Stimulated activated CD8-positive, alpha-beta memory T cell treated with anti-CD3 and anti-CD28 coated beads, Interleukin-2, amount 100 ng/mL, for 48 hours (primary cell): Measurements from ENCODE around the gene ABHD8.
A peak's percentile ranks its signal among the peaks of the same experiment; 100 is the strongest.
"Not testable (repeated sequence)": the region's sequence is repeated elsewhere in the genome, so short reads cannot be mapped to it uniquely, and the experiment has no call there.

Source experiments
- DNase-seq, 2 donors: peaks; one replicate each; pipeline ENCODE4 v3.0.0-alpha.2; 2020; ENCODE audit warnings: low read depth in 2 of 2

ABHD8 gene

DNA sequence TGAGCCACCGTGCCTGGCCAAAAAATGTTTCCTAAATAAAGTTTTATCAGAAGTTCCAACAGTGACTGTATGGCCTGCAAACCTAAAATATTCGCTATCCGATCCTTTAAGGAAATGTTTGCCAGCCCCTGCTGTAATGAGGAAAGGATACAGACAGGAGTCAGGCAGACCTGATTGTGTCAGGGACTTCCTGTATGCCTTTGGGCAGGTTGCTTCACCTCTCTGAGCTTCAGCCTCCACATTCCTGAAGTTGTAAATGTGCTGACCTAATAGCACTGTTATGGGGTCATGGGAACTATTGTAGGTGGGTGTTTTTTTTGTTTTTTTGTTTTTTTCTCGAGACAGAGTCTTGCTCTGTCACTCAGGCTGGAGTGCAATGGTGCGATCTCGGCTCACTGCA lies 6.2 kb downstream of the ABHD8 start:
- DNase-seq = no peak

DNA sequence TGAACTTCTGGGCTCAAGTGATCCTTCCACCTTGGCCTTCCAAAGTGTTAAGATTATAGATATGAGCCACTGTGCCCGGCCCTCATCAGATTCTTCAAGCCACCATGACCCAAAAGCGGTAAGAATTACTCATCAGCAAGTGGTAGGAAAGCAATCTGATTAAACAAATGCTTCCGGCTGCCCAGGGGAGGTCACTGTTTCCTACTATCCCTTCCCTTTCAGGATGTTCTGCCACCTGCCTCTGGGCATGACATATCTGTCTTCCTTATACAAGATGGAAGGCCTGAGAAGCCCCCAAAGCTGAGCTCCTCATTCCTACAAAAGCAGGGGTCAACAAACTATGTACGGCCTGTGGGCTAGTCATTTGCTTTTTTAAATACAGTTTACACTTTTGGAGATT lies 7.0 kb downstream of the ABHD8 start:
- no peak for DNase-seq

DNA sequence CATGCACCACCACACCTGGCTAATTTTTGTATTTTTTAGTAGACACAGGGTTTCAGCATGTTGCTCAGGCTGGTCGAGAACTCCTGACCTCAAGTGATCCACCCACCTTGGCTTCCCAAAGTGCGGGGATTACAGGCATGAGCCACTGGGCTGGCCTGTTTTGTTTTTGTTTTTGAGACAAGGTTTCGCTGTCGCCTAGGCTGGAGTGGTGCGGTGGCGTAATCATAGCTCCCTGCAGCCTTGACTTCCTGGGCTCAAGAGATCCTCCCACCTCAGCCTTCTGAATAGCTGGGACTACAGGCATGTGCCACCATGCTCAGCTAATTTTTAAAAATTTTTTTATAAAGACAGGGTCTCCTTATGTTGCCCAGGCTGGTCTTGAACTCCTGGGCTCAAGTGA lies 7.7 kb downstream of the ABHD8 start:
- DNase-seq = not testable (repeated sequence)

DNA sequence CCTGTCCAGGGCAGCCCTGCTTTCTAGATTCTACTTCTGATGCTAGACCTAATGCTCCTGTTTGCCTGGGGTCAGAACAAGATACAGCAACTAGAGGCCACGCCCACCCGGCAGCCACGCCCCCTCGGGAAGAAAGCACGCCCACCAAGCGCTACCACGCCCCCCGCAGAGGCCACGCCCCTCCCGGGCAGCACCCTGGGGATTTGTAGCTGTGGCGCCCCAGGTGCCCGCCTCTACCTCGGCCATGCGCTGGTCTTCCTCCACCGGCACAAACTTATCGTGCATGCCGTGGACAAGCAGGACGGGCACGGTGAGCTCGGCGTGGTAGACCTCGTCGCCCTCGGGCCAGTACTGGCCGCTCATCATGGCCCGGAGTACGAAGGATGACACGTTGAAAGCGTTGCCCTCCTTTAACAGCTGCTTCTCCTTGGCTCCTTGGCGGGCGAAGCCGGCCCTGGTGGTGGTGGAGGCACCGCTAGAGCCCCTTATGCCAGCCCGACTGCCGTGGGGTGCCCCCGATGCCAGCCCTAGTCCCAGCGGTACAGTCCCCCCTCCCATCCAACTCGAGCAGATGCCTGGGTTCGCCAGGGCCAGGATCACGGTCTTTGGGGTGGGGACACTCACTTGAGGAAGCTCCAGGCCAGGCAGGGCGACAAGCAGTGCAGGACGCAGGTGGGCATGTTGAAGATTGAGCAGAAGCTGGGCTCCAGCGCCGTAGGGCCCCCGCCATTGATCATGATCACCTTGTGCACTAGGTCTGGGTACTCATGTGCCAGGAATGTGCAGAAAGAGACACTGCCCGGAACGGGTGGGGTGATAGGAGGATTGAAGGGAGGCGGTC lies 9.0 kb downstream of the ABHD8 start:
- DNase-seq = peak in 1 of 2 donors; percentile 67

DNA sequence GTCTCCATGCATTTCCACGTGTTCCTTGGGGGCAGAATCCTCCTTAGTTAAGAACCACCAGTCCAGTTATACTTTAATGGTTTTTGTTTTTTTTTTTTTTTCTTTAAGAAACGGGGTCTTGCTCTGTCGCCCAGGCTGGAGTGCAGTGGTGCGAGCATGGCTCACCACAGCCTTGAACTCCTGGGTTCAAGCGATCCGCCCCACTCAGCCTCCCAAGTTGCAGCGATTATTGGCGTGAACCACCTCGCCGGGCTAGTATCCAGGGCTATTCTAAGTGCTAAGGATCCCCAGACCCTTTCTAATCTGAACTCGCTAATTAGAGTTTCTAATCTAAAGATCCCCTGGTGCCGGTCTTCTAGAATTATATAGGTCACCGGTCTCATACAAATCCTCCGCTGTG lies 9.6 kb downstream of the ABHD8 start:
- DNase-seq = no peak

DNA sequence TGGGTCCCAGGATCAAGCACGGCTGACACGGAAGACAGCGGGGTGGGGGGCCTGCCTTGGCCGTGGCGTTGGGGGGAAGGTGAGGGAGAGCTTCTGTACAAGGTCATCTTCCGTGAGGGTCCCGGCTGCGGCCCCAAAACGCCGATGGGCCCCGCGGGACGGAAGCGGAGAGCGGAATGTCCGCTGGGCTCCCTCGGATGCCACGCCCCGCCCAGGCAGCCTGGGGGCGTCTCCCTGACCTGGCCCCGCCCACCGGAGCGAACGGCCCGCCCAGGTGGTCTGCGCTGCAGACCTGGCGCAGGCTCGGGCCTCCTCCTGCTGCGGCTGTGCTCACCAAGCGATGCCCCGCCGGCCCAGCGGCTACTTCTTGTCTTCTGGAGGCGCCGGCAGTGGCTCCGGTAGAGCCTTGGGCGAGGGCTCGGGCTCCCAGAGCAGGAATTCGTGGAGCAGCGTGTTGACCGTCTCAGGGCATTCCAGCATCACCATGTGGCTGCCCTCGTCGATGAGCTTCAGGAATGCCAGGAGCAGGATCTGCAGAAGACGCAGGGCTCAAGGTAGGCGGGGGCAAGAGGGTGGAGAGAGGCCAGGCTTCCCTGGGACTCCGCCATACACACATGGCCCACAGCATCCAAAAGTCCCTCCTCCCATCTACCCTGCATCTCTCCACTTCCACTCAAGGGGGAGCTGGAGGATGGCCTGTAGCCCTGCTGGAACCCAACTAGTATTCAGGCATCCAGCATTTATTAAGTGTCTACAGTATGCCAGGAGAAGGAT lies 10.7 kb downstream of the ABHD8 start:
- peak; percentile 78 to 84 for DNase-seq

DNA sequence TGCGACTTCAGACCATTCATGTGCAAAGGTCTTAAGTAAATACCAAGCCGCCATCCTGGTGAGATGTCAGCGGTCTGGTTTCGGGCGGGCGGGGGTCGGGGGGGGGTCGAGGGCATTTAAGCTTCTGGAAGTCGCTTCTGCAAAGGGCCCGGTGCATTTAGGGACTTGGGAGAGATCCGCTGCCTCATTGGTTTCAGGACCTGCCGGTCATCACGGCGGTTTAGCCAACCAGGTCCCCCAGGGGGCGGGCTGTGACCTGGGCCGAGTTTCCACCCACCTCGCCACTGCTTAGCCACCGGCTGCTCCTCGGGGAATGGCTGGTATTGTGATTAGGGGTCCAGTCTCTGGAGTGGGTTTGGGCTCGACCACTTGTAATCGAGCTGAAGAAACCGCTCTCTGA lies 13.7 kb downstream of the ABHD8 start:
- DNase-seq = peak in 1 of 2 donors; percentile 59

DNA sequence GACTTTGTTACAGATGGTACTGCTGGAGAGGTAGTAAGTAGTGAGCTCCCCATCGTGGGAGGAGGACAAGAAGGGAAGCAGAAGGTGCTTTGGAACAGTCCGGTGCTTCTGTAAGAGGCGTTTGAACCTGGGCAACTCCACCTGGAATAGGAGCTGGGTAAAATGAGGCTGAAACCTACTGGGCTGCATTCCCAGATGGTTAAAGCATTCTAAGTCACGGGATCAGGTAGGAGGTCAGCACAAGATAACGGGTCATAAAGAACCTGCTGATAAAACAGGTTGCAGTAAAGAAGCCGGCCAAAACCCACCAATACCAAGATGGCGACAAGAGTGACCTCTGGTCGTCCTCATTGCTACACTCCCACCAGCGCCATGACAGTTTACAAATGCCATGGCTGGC lies 16.5 kb downstream of the ABHD8 start:
- DNase-seq = no peak

DNA sequence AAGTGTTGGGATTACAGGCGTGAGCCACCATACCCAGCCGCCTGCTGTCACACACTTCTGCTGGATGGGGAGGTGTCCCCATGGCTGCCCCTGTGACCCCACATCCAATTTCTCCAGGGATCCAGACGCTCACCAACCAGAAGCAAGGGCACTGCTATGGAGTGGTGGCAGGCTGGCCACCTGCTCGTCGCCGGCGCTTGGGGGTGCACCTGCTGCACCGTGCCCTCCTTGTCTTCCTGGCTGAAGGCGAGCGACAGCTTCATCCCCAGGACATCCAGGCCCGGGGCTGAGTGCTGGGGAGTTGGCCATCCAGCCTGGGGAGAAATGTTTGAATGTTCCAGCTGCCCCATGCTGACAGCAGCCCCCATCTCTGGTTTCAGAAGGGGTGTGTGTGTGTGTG lies 17.0 kb downstream of the ABHD8 start:
- no peak for DNase-seq

DNA sequence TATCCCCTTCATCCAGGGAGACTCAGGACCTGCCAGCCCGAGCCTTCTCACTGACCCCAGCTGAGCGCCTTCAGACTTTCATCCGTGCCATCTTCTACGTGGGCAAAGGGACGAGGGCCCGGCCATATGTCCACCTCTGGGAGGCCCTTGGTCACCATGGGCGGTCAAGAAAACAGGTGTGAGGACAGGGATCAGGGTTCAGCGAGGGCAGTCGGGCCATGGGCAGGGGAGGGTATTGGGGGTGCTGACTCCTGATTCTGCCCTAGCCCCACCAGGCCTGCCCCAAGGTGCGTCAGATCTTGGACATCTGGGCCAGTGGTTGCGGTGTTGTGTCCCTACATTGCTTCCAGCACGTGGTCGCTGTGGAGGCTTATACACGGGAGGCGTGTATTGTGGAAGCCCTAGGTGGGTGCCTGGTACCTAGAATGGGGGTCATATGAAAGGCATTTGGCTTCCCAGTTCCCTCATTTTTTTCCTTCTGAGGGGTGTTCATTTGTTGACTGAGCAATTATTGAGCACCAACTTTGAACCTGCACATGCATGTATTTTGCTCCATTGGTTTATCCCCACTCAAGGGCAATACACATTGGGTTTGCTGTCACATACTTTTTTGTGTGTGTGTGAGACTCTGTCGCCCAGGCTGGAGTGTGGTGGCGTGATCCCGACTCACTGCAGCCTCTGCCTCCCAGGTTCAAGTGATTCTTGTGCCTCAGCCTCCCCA lies 17.6 kb downstream of the ABHD8 start:
- DNase-seq = no peak

DNA sequence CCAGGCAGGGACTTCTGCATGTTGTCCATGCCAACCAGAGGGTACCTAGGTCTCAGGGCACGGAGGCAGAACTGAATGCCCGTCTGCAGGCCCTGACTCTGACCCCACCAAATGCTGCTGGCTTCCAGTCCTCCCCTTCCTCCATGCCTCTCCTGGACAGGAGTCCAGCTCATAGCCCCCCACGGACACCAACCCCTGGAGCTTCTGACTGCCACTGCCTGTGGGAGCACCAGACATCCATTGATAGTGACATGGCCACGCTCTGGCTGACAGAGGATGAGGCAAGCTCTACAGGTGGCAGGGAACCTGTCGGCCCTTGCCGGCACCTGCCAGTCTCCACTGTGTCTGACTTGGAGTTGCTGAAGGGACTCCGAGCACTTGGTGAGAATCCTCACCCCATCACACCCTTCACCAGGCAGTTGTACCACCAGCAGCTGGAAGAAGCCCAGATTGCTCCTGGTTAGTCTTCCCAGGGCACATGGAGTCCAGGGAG lies 19.7 kb downstream of the ABHD8 start:
- no peak for DNase-seq

DNA sequence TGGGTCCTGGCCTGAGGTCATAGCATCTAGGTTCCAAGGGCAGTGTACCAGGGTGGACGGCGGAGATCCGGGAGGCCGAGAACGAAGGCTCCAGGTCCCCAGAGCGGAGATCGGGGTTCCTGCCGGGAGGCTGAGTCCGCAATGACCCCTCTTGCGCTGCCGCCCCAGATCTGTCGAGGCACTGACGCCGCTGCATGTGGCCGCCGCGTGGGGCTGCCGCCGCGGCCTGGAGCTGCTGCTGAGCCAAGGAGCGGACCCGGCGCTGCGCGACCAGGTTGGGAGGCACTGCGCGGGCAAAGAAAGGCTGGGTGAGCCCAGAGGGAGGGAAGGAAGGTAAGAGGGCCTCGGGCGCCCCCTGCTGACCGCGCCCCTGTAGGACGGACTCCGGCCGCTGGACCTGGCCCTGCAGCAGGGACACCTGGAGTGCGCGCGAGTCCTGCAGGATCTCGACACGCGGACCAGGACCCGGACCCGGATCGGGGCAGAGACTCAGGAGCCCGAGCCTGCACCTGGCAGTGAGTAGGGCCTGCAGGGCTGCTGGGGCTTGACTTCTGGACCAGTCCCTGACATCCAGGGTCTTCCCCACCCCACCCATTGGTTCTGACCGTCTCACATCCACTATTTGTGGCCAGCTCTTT lies 20.6 kb downstream of the ABHD8 start:
- peak; percentile 74 to 81 for DNase-seq

DNA sequence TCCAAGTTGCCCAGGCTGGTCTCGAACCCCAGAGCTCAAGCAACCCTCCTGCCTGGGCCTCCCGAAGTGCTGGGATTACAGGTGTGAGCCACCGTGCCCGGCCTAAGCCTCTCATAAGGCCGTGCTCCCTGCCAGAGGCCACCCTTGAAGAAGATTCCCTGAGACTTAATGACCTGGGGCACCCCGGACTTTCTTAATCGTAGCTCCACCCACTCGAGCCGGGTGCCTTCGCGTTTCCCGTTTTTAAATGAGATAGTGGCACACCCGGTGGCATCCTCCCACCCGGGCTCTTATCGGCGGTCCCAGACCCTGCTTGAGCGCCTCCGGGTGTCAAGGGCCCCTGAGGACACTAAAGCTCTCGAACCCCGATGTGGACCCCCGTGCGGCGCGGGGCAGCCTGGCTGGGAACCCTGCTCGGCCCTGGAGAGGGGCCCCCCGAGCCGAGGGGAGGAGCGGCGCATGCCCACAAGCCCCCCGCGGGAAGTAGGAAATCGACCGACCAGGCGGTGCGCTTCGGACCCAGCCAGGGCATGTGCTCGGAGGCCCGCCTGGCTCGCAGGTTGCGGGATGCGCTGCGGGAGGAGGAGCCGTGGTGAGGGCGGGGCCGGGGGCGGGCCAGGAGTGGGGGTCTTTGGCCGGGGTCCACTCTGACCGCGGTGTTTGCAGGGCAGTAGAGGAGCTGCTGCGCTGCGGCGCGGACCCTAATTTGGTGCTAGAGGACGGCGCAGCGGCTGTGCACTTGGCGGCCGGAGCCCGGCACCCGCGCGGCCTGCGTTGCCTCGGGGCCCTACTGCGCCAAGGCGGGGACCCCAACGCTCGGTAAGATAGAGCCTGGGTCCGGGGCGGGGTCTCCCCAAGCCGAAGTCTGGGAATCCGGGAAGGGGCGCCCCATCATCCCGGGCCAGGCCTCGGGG lies 21.6 kb downstream of the ABHD8 start, which contains the start of gene ANKLE1:
Gene ANKLE1 (plus strand): TSS at position 511 of the 914 bp plus-strand sequence. CDS start 20 bp downstream, at position 531.
- DNase-seq = peak in 1 of 2 donors; percentile 54

DNA sequence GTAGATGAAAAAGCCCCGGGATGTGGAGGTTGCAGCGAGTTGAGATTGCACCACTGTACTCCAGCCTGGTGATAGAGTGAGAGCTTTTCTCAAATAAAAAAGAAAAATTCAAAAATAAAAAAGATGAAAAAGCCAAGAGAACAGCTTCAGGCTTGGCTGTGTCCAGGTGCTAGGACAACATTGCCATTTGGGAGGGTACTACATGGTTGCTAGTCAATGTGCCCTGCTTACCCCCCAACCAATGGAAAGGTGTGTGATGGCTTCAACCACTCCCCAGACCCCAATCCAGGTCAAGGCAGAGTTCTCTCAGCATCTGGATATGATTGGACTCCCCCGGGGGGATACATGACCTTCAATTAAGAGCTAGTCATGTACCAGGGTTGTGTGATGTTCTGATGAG lies 23.8 kb downstream of the ABHD8 start:
- DNase-seq = no peak

DNA sequence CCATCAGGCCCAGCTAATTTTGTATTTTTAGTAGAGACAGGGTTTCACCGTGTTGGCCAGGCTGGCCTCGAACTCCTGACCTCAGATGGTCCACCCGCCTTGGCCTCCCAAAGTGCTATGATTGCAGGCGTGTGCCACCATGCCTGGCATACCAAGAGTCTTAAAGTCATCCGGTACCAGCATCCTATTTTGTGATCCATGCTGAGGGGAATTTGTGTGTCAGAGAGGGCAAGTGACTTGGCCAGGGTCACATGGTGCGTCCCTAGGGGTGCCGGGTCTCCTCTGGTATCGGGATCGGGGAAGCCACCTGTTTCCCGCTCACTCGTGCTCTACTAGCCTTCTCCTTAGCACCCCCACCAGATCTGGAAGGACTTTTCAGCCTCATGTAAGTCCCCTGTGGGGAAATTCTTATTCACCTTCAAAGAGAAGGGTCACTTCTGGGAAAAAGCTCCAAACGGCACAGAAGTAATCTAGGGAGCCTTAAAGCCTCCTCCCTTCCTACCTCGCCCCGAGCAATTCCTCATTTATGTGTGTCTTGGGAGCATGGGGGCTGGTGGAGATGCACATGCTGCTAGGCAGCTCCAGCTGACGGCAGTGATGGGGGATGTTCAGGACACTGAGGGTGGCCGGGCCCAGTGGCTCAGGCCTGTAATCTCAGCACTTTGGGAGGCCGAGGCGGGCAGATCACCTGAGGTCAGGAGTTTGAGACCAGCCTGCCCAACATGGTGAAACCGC lies 27.6 kb downstream of the ABHD8 start:
- DNase-seq = no peak

DNA sequence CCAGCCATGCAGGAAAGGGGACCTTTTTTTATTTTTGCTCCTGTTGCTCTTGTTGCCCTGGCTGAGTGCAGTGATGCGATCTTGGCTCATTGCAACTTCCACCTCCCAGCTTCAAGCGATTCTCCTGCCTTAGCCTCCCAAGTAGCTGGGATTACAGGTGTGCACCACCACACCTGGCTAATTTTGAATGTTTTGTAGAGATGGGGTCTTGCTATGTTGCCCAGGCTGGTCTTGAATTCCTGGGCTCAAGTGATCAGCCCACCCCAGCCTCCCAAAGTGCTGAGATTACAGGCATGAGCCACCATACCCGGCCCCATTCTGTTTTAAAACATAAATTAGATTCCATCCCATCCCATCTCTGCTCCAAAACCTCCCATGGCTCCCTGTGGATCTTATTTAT lies 28.3 kb downstream of the ABHD8 start:
- not testable (repeated sequence) for DNase-seq

DNA sequence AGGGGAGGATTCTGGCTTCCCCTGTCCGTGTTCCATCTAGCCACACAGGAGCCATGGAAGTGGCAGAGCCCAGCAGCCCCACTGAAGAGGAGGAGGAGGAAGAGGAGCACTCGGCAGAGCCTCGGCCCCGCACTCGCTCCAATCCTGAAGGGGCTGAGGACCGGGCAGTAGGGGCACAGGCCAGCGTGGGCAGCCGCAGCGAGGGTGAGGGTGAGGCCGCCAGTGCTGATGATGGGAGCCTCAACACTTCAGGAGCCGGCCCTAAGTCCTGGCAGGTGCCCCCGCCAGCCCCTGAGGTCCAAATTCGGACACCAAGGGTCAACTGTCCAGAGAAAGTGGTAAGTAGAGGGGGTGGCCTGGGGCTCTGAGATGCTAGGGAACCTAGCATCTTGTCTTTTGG lies 34.5 kb downstream of the ABHD8 start:
- no peak for DNase-seq

DNA sequence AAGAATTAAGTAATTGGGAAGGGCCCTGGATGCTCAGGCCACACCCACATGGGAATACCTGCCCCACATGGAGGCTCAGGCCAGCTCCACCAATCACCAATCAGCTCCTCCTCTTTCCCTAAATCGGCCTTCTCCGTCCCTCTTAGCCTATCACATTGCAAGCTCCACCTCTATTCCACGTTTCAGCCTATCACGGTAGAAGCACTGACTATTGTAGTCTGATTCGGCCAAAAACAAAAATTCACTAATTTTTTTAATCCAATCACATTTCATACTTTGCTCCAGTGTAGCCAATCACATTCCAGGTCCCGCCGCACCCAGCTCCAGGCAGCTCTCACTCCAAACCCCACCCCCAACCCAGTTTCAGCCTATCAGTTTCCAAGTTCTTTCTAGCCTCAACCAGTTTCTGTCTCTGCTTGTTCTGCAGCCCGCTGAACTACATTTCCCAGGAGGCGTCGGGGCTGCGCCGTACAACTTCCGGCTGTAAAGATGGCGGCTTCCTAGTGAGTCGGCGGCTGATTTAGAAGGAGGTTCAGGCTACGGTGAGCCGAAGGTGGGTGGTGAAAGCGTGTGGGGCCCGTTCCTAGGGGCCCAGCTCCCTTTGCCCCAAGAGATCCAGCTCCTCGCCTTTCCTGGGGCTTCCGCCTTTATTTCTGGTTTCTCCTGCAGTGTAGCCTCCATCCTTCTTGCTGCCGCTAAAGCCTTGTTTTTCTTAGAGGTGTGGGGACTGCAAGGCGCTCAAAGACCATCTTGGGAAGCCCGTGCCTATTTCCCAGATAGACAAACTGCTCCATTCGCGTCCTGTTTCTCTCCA lies 36.0 kb downstream of the ABHD8 start, which contains the start of gene BABAM1:
Gene BABAM1 (plus strand): TSS at position 469 of the 814 bp plus-strand sequence. CDS start 1,364 bp downstream, outside the sequence.
- DNase-seq = peak; percentile 85 to 88

DNA sequence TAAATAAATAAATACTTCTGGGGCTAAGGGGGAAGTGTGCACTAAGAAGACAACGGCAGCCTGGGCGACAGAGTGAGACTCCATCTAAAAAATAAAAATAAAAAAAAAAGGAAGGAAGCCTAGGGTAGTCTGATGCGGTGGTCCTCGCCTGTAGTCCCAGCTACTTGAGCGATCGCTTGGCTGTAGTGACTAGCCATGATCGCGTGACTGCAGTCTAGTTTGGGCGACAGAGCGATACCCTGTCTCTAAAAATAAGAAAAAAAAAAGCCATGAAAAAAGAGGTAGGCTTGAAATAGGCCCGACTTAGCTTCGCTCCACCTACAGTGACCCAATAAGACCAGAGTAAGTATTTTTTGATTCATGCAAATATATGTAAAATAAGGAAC lies 36.6 kb downstream of the ABHD8 start:
- no peak for DNase-seq
